Measurements from ENCODE around the gene CASR.

The CASR gene

GRCh38 chr3:122230174-122230573, 46.7 kb downstream of the CASR start:
- H3K36me3 Mint-ChIP-seq = no peaks in the 10 kb centered on the region
- no peak overlapping the region for H3K27ac Mint-ChIP-seq
- peaks cover 4% of the 10 kb centered on the region for H3K9me3 Mint-ChIP-seq
- no peaks in the 10 kb centered on the region for H3K27me3 Mint-ChIP-seq
- DNase-seq (ENCODE audit: low spot score in 2 of 2) (no peak), ATAC-seq (ENCODE audit: low read depth) (no peak)
- peaks cover 24% of the 10 kb centered on the region for H3K4me1 Mint-ChIP-seq
- no peak overlapping the region for H3K4me3 Mint-ChIP-seq

- Mint-ChIP-seq H3K36me3 (no peaks in the 10 kb centered on the region), H3K27ac (no peak overlapping the region), H3K4me3 (no peak overlapping the region), H3K4me1 (peaks cover 24% of the 10 kb centered on the region), H3K9me3 (no peaks in the 10 kb centered on the region), H3K27me3 (no peaks in the 10 kb centered on the region)
- no peak for DNase-seq (ENCODE audit: low spot score in 2 of 2)
- ATAC-seq (ENCODE audit: low read depth) = no peak
Observed at GRCh38 chr3:122231465-122232157, 48.1 kb downstream of the CASR start.

GRCh38 chr3:122232485-122232884, 49.0 kb downstream of the CASR start:
- Mint-ChIP-seq H3K36me3 (no peaks in the 10 kb centered on the region), H3K4me3 (no peak overlapping the region), H3K4me1 (peaks cover 24% of the 10 kb centered on the region), H3K27me3 (no peaks in the 10 kb centered on the region), H3K9me3 (no peaks in the 10 kb centered on the region), H3K27ac (no peak overlapping the region)
- ATAC-seq (ENCODE audit: low read depth) (no peak), DNase-seq (ENCODE audit: low spot score in 2 of 2) (no peak)

GRCh38 chr3:122233101-122233952, 49.9 kb downstream of the CASR start:
- H3K4me3 Mint-ChIP-seq = peak overlapping the region; percentile 73

GRCh38 chr3:122234117-122234516, 50.6 kb downstream of the CASR start:
- Mint-ChIP-seq H3K36me3 (no peaks in the 10 kb centered on the region), H3K27ac (no peak overlapping the region), H3K9me3 (no peaks in the 10 kb centered on the region), H3K4me1 (peaks cover 24% of the 10 kb centered on the region), H3K27me3 (peaks cover 2% of the 10 kb centered on the region), H3K4me3 (no peak overlapping the region)
- no peak for DNase-seq (ENCODE audit: low spot score in 2 of 2)
- ATAC-seq (ENCODE audit: low read depth) = no peak

More at GRCh38 chr3:122233101-122233952, 49.9 kb downstream of the CASR start:
- no peaks in the 10 kb centered on the region for H3K27me3 Mint-ChIP-seq
- ATAC-seq (ENCODE audit: low read depth) = peak; percentile 86
- H3K9me3 Mint-ChIP-seq = no peaks in the 10 kb centered on the region
- H3K36me3 Mint-ChIP-seq = no peaks in the 10 kb centered on the region
- peaks cover 24% of the 10 kb centered on the region for H3K4me1 Mint-ChIP-seq
- peak; percentile 27 to 33 for DNase-seq (ENCODE audit: low spot score in 2 of 2)
- H3K27ac Mint-ChIP-seq = peak overlapping the region; percentile 8

- peak; percentile 28 for ATAC-seq (ENCODE audit: low read depth)
Observed at GRCh38 chr3:122235147-122235546, 51.7 kb downstream of the CASR start.

GRCh38 chr3:122239112-122239511, 55.6 kb downstream of the CASR start:
- DNase-seq (ENCODE audit: low spot score in 2 of 2) (no peak), ATAC-seq (ENCODE audit: low read depth) (no peak)
- Mint-ChIP-seq H3K4me1 (peaks cover 8% of the 10 kb centered on the region), H3K36me3 (no peaks in the 10 kb centered on the region), H3K27ac (no peak overlapping the region), H3K9me3 (no peaks in the 10 kb centered on the region), H3K4me3 (no peak overlapping the region), H3K27me3 (peaks cover 2% of the 10 kb centered on the region)

More at GRCh38 chr3:122235147-122235546, 51.7 kb downstream of the CASR start:
- Mint-ChIP-seq H3K36me3 (no peaks in the 10 kb centered on the region), H3K27me3 (peaks cover 2% of the 10 kb centered on the region), H3K4me3 (no peak overlapping the region), H3K9me3 (no peaks in the 10 kb centered on the region), H3K4me1 (peaks cover 24% of the 10 kb centered on the region), H3K27ac (no peak overlapping the region)
- no peak for DNase-seq (ENCODE audit: low spot score in 2 of 2)

- no peak for DNase-seq (ENCODE audit: low spot score in 2 of 2)
- peak overlapping the region; percentile 45 for H3K27ac Mint-ChIP-seq
- H3K4me3 Mint-ChIP-seq = peak overlapping the region; percentile 76
- no peaks in the 10 kb centered on the region for H3K27me3 Mint-ChIP-seq
- H3K4me1 Mint-ChIP-seq = peaks cover 23% of the 10 kb centered on the region
- no peak for ATAC-seq (ENCODE audit: low read depth)
- no peaks in the 10 kb centered on the region for H3K36me3 Mint-ChIP-seq
- H3K9me3 Mint-ChIP-seq = no peaks in the 10 kb centered on the region
Observed at GRCh38 chr3:122245513-122246174, 62.2 kb downstream of the CASR start.

- H3K4me3 Mint-ChIP-seq = peak overlapping the region; percentile 76
- H3K27me3 Mint-ChIP-seq = no peaks in the 10 kb centered on the region
- peaks cover 23% of the 10 kb centered on the region for H3K4me1 Mint-ChIP-seq
- no peak for ATAC-seq (ENCODE audit: low read depth)
- peak overlapping the region; percentile 45 for H3K27ac Mint-ChIP-seq
- DNase-seq (ENCODE audit: low spot score in 2 of 2) = no peak
- no peaks in the 10 kb centered on the region for H3K36me3 Mint-ChIP-seq
- no peaks in the 10 kb centered on the region for H3K9me3 Mint-ChIP-seq
Observed at GRCh38 chr3:122246199-122246598, 62.7 kb downstream of the CASR start.

GRCh38 chr3:122247087-122247824, 63.8 kb downstream of the CASR start:
- H3K36me3 Mint-ChIP-seq = no peaks in the 10 kb centered on the region
- H3K4me3 Mint-ChIP-seq = peak overlapping the region; percentile 38
- H3K9me3 Mint-ChIP-seq = no peaks in the 10 kb centered on the region
- H3K27me3 Mint-ChIP-seq = no peaks in the 10 kb centered on the region
- peaks cover 25% of the 10 kb centered on the region for H3K4me1 Mint-ChIP-seq
- peak overlapping the region; percentile 73 for H3K27ac Mint-ChIP-seq
- DNase-seq (ENCODE audit: low spot score in 2 of 2) (no peak), ATAC-seq (ENCODE audit: low read depth) (peak; percentile 43)

- ATAC-seq (ENCODE audit: low read depth) = peak; percentile 94
- no peaks in the 10 kb centered on the region for H3K9me3 Mint-ChIP-seq
- H3K36me3 Mint-ChIP-seq = no peaks in the 10 kb centered on the region
Observed at GRCh38 chr3:122247825-122248185, 64.3 kb downstream of the CASR start.

GRCh38 chr3:122251428-122251827, 68.0 kb downstream of the CASR start:
- no peaks in the 10 kb centered on the region for H3K9me3 Mint-ChIP-seq
- no peak overlapping the region for H3K27ac Mint-ChIP-seq
- DNase-seq (ENCODE audit: low spot score in 2 of 2) (no peak), ATAC-seq (ENCODE audit: low read depth) (no peak)
- no peaks in the 10 kb centered on the region for H3K36me3 Mint-ChIP-seq
- no peak overlapping the region for H3K4me3 Mint-ChIP-seq
- H3K27me3 Mint-ChIP-seq = no peaks in the 10 kb centered on the region
- peaks cover 18% of the 10 kb centered on the region for H3K4me1 Mint-ChIP-seq

More at GRCh38 chr3:122247825-122248185, 64.3 kb downstream of the CASR start:
- Mint-ChIP-seq H3K27ac (peak overlapping the region; percentile 73), H3K4me3 (peak overlapping the region; percentile 35), H3K4me1 (peaks cover 25% of the 10 kb centered on the region), H3K27me3 (no peaks in the 10 kb centered on the region)
- peak; percentile 42 to 44 for DNase-seq (ENCODE audit: low spot score in 2 of 2)

- DNase-seq (ENCODE audit: low spot score in 2 of 2) (no peak), ATAC-seq (ENCODE audit: low read depth) (no peak)
- no peaks in the 10 kb centered on the region for H3K27me3 Mint-ChIP-seq
- H3K36me3 Mint-ChIP-seq = no peaks in the 10 kb centered on the region
- H3K4me1 Mint-ChIP-seq = peaks cover 5% of the 10 kb centered on the region
- no peak overlapping the region for H3K27ac Mint-ChIP-seq
- H3K9me3 Mint-ChIP-seq = no peaks in the 10 kb centered on the region
- H3K4me3 Mint-ChIP-seq = no peak overlapping the region
Observed at GRCh38 chr3:122253581-122253980, 70.1 kb downstream of the CASR start.

Data from memory B cell (primary cell).